ENCODE results near the gene AKAP13.

Gene AKAP13

GRCh38 chr15:85389772-85390171, 9.4 kb downstream of the AKAP13 start:
- no peak for DNase-seq

DNA sequence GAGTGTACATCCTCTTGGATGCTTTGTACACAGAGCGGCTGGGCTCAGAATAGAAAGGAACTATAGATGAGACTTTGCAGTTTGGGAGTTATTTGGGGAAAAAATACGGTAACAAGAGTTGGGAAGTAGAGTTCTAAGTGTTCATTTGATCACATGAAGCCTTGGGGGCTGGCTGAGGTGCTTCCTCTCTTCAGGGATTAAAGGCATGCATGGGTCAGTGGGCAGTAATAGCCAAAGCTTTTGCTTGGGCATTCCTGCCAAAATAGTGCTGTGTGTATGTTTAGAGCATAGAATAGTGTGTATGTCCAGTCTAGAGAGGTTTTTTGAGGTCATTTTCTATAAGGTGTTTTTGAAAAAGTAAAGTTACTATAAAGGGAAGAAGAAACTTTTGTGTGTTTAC, 12.8 kb downstream of the AKAP13 start:
- no peak for DNase-seq

DNA sequence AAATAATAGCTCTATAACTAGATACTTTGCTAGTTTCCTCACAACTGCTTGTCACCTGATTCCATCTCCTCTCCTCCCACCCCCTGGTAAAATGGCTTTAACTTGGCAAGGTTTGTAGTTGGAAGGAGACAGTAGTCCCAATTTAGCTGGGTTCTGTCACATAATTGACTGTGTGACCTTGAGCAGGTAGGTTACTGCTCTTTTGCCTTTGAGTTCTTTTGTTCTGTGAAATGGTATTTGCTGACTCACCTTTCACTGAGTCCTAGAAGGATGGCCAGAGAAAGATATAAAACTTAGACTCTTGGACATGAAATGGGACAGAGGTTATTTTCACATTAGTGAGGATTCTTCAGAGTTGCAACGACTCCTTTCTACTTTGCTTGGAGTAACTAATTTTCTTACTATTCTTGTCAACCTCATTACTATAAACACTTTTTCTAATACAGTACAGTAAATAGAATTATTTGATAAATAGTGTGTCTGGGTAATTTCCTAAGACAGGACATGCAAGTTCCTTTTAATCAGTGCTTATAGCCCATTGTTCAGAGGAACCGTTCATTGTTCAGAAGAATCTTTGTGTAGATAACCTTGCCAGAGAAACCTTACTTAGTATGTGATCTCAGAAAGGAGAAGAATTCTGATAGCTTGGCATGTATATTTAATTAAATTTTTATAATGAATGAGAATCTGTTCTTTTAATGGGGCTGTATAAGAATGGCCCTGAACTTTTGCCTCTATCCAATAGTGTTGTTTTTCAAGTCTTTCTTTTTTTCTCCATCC, 14.3 kb downstream of the AKAP13 start:
- no peak for DNase-seq

- DNase-seq: no peak
Measured at GRCh38 chr15:85396554-85396953, 16.2 kb downstream of the AKAP13 start.

DNA sequence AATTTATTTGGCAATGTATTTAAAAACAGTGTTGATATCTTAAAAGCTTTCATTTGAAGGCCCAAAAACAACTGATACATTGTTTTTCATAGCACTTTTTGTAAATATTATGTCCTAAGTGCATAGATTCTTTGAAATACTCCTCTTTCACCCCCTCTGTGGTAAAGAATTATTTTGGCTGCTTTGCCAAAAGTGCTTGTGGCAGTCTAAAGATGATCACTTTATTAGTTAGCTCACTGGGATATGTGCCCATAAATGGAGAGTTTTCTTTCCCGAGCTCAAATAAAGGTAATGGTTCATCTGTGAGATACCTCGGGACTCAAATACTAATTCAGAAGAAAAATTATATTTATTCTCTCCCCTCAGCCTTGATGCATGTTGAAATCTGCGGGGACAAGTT, 16.7 kb downstream of the AKAP13 start:
- DNase-seq: no peak

- DNase-seq: no peak
Measured at GRCh38 chr15:85397926-85398325, 17.5 kb downstream of the AKAP13 start.

GRCh38 chr15:85398822-85399221, 18.4 kb downstream of the AKAP13 start:
- DNase-seq: no peak

DNA sequence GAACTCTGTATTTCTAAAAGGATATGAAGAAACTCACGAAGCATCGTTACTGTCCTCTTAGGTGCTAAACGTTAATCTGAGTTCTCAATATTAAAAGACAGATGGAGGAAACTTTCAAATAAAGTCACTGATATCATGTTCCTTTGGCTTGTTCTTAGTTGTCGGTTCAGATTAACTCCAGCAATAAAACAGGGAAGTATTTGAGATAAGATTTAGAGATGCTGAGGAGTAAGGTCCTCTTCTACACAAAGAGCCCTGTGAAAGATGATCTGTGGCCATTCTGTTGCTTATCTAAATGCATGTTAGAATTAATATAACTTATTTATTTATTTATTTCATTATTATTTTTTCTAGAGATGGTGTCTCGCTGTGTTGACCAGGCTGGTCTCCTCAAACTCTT, 19.2 kb downstream of the AKAP13 start:
- no peak for DNase-seq

- no peak for DNase-seq
Measured at GRCh38 chr15:85400606-85401005, 20.2 kb downstream of the AKAP13 start.

- no peak for DNase-seq
Measured at GRCh38 chr15:85401108-85401774, 20.8 kb downstream of the AKAP13 start.

DNA sequence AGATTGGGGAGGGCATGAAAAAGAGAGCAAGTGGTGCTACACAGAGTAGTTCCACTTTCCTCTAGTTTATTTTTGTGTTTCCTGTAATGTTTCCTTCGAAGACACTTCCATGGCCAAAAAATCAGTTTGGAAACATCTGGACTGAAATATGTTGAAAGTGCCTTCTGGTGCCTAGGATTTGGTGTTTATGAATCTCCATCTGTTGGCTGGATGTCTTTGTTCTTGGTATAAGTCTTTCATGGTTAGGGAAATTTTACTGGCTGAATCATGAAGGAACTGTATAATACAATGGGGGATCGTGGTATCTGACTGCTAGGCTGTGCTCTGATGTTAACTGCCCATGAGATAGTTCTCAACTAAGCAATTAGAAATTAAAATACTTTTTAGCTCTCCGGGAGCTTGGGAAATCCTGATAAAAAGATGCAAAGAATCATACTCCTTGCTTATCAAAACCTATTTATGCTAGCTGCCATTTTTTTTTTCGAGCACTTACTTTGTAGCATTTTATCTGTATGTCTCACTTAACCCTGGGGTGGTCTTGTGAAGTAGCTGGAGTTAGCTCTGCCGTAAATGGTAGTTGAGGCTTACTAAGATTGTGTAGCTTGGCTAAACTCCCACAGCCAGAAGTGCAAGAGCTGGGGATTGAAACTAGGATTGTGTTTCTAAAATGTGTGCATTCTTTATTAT, 21.9 kb downstream of the AKAP13 start:
- no peak for DNase-seq

- no peak for DNase-seq
Measured at GRCh38 chr15:85403745-85404144, 23.3 kb downstream of the AKAP13 start.

DNA sequence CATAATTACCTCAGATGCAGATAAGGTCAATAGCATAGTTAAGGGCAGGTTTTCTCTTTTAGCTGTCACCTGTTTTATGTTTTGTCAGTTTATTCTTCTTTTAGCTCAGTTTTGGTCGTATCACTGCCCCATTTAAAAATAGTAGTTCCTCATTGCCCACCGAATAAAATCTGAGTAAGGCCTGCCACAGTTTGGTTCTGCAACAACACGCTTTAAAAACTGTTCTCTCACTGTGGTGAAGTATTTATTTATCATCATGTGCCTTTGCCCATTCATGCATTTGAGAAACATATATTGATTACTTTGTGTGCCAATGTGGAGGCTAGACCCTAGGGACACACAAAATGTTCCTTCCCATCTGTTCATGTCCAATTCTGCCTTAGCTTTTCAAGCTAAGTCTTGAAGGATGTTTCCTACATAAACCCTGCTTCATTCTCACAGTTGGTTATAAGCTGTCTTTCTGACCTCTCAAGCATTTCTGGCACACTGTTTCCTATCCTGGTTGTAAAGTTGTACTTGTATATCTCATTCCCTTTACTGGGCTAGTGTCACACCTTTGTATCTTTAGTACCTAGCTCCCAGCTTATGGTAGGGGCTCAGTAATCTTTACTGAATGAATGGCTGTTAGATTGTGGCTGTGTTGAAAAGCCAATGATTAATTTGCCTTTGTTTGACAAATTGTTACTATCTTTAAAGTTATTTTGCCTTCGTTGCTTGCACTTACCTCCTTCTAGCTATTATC, 23.9 kb downstream of the AKAP13 start:
- no peak for DNase-seq

GRCh38 chr15:85404918-85405866, 24.8 kb downstream of the AKAP13 start:
- no peak for DNase-seq

- DNase-seq: no peak
Measured at GRCh38 chr15:85406916-85407315, 26.5 kb downstream of the AKAP13 start.

GRCh38 chr15:85407421-85408269, 27.2 kb downstream of the AKAP13 start:
- DNase-seq: peak; percentile 58 to 63

DNA sequence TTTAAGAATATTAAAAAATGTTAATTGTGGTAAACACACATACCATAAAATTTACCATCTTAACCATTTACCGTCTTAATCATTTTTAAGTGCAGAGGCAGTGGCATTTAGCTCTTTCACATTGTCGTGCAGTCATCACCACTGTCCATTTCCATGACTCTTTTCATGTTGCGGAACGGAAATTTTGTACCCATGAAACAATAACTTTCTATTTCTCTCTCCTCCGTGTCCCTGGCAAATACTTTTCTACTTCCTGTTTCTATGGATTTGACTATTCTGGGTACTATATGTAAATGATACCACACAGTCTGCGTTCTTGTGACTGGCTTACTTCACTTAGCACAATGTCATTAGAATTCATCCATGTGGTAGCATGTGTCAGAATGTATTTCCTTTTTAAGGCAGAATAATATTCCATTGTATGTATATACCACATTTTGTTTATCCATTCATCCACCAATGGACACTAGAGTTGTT, 27.9 kb downstream of the AKAP13 start:
- no peak for DNase-seq

GRCh38 chr15:85412066-85412465, 31.7 kb downstream of the AKAP13 start:
- DNase-seq: no peak

DNA sequence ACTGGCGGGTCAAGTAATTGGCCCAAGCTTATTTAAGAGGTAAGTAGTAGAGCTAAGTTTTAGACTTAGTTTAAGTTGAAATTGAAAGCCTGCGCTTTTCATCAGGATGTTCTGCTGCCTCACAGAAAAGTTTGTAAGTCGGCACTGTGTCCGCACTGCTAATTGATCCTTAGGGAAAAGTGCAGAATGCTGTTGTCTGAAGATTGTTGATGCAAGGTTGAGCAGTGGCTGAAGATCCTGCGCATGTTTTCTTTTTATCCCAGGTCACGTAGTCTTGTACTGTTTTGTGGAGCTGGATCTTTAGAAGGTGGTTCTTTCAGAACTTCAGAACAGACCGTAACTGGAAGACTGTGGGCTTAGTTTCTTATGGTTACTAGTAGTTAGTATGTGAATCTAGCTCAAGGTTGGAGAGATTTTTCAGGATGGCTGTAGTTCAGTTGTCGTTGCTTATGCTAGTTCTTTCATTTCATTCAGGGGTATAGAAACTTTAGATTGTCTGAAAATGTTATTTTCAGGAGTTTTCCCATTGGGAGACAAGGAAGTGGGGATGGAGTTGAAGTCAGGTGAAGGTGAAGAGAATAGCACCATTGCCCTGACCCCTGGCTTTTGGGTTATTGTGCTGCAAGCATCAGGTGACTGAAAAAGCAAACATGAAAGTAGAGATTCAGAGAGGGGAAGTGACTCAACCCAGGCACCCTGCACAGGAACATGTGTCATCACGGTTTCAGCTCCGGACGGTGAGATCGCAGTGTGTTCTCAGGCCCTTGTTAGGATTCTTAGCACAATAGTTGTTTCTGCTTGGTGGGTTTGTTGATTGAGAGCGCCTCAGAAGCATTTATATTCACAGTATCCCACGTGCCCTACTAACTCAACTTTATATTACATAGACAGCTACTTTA, 32.8 kb downstream of the AKAP13 start:
- peak; percentile 74 to 79 for DNase-seq

GRCh38 chr15:85414037-85414436, 33.6 kb downstream of the AKAP13 start:
- DNase-seq: no peak
